NCI-H2029 (cell line): ENCODE results near the gene ASB18.

Experiments
- DNase-seq: peaks from one replicate; lab custom pipeline; 2025; lab: John Stamatoyannopoulos, UW

The ASB18 gene

DNA sequence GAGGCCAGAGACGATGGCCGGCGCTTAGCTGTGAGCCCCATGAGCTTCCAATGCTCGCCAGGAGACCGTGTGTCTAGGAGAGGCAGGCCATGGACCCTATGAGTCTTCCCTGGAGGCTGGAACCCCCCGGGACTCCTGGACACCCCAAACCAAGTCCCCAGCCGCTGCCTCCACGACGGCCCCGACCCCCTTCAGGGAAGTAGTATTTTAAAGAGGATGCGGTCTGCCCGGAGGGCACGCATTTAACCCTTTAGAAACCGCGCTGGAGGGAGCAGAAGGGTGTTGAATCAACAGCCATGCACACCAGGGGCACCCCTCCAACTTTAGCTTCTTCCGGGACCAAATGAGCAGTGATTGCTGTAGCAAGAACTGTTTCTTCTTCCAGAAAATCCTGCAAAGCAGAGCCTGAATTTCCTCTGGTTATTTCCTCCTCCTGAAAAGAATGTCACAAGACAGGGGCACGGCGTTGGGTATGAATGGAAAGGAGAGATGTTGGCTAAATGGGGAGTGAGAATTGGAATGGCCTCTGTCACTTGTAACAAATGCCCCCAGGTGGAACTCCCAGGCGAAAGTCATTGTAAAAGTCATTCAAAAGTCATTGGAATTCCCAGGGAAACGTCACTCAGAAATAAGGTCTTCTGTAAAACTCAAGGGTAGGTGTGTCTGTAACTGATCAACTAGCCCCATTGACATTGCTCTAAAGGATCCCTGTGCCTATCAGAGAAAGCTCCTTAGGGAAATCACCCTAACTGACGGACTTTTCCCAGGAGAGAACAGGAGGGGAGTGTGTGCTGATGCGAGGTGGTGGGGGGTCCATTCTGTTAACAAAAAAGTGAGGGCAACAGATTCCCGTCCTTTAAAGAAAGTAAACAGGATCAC, 90.2 kb downstream of the ASB18 start:
- no peak for DNase-seq

DNA sequence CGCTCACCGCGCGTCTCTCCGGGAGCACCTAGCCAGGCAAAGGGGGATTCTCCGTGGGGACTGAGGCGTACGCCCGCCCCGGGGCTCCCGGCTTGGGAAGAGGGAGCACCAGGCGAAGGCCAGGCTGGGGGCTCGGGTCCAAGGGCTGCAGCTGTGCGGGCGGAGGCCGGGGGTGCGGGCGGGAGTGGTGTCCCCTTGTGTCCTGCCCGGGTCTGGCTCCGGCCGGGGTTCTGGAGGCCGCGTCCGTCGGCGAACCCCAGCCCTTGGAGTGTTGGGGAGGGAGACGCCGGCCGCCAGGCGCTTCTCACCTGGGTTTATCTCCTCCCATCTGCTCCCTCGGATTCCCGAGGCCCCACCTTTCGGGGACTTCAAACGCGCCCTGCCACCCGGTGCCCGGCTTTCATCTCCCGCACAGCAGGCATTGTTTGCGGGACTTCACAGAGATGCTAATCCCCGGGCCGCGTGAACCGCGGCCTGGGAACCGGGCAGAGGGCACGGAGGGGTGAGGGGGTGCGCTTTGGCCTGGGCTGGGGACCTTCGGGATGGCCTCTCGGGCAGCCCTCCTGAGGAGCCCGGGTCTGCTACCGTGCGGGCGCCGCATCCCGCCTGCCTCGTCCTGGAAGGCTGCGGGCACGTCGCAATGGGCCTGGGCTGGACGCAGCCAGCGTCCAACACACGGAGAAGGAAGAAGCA, 91.0 kb downstream of the ASB18 start:
- no peak for DNase-seq

DNA sequence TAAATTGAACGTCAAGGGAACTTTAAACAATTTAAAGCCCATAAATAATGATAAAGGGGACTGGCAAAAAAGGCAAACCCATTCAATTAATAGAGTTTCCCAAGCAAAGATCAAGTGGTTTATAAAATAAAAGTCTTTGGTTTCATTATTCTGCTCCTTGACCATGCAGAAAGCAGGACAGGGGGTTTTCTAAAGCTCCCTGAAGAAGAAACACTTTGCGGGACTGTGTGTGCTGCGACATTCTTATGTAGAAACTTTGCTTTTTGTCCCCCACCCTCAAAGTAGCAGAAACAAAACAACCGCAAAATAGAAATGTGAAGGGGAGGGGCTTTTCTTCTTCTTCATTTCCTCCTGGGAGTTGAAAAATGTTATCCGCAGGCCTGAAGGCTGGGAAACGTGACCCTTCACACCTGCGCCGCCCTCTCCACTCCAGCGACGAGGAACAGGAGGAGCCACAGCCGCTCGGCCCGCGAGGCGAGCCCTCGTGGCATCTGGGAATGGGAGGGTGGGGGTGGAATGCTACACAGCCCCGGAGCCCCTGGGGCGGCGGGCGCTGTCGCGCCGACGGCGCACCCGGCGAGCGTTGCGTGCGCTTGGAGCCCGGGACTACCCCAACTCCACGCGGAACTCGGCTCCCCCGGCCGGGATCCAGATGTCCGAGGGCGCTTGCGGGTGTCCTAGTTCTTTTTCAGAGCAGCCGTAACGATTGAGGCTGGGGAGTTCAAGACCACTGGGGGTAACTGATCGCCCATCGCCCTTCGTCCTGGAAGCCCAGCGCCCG, 91.8 kb downstream of the ASB18 start:
- no peak for DNase-seq

DNA sequence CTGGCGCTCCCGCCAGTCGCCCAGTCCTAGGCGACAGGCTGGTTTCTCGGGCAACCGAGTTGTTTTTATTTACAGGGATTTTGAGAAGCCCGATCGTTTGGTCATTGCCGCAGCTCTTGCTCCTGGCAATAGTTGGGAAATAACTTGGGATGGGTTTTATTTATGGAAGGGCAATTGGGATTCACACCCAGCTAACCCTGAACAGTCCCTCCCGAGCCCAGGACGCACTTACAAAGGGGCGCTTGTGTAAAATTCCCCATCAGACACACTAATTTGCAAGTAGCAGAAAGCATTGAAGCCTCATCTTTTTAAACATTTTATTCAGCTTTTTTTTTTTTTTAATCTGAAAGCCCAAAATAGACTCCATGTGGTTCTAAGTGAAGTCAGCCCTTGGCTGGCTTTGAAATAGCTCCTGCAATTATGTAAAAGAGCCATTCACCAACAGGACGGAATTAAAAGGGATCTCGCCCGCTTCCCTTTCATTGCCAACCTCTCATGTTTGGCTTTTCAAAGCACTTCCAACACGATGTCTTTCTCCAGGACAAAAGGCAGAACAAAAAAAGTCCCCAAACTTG, 92.4 kb downstream of the ASB18 start:
- no peak for DNase-seq

DNA sequence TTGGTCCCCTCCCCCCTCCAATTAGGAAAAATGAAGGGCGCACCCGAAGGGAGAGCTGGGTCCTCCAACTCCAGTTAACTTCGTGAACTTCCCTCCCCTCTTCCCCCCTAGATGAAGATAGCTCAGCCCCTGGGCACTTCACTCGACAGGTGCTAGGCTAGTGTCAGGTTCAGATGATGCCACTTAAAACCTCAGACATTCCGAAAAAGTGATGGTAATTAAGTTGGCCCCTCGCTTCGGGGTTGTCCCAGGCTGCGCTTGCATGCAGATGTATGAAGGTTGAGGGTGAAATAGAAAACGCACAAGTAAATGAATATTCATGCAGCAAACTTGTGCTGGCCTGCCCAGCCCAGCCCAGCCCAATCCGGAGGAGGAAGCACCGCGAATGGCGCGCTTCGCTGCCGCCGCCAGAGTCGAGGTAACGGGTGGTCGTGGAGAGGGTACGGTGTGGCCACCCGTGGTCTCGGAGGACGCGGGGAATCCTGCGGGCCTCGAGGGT, 93.0 kb downstream of the ASB18 start:
- no peak for DNase-seq

DNA sequence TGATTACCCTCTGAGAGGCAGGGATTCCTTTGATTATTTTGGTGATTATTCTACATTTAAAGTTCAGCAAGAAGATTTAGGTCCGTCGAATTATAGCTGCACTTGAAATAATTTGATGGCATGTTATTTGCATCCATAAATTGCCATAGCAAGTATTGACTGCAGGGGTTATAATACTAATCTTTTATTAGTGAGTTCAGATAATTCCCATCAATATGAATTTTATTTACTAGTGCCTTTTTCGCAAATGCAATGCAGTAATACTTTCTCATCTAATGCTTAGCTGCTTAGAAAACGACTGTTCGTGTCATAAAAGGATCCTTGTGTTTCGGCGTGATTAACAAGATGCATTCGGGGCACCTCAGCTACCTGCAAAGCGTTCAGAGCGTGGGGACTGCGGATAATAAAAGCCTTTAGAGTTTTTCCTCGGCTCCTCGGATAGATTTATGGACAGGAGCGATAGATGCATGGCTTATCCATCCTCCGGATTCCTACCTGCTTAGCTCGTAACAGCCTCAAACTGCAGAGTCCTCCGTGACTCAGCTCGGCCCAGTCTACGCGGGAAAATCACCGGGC, 93.5 kb downstream of the ASB18 start:
- no peak for DNase-seq

DNA sequence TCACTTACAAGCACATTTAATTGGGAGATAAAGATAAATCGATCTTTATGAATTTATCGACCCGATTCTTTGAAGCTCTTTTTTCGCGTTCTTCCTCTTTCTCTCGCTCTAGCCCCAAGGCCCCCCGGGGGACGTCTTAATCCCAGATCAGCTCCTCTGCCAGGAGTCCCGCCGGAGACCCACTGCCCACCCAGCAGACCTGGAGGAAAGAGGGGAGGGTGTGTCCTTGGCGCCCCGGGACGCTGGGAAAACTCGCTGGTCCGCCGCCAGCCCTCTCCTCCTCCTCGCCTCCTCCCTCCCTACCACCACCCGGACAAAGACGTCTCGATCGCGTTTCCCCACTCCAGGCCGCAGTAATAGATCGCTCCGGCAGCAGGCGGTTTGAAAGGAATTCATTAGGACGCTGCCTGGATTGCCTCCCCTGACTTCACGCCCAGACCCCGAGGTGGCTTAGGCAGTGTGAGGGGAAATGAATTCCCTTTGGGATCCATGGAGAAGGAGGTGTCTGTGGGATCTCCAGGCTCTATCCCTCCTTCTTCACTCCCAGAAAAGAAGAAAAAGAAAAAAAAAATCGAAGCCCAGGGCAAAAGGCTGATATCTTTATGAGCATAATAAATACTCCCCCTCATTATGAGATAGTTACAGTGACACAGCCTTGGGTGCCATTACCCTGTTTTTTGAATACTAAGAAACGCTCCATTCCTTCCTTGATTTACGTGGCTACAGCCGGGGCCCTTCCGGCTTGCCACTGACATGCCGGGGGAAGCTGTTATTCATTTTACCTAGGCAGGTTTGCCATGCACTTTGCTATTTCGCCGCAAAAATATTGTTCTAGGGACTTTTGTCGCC, 94.2 kb downstream of the ASB18 start:
- no peak for DNase-seq

DNA sequence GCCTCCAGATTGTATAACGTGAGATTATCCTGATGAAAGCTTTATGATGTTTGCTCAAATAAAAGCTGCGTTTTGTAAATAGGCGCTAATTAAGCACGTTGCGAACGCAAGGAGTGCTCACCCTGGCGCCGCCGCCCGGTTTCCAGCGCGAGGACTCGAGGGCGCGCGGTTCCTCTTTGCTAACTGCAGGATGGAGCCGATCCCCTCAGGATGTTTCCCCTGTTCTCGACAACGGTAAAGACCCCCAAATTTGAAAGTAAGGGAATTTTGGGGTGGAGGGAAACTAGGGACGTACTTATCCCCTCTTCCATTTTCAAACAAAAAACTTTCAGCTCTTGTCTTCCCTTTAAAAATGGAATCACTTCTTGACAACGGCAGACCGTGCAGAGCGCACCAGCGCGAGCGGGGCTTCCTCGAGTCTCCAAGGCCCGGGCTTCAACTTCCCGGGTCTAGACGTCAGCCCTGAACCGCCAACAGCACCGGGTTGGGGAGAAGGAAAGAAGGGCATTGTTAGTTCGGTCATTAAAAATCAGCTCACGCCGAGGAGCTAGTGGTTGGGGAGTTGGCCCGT, 95.0 kb downstream of the ASB18 start:
- DNase-seq = no peak

DNA sequence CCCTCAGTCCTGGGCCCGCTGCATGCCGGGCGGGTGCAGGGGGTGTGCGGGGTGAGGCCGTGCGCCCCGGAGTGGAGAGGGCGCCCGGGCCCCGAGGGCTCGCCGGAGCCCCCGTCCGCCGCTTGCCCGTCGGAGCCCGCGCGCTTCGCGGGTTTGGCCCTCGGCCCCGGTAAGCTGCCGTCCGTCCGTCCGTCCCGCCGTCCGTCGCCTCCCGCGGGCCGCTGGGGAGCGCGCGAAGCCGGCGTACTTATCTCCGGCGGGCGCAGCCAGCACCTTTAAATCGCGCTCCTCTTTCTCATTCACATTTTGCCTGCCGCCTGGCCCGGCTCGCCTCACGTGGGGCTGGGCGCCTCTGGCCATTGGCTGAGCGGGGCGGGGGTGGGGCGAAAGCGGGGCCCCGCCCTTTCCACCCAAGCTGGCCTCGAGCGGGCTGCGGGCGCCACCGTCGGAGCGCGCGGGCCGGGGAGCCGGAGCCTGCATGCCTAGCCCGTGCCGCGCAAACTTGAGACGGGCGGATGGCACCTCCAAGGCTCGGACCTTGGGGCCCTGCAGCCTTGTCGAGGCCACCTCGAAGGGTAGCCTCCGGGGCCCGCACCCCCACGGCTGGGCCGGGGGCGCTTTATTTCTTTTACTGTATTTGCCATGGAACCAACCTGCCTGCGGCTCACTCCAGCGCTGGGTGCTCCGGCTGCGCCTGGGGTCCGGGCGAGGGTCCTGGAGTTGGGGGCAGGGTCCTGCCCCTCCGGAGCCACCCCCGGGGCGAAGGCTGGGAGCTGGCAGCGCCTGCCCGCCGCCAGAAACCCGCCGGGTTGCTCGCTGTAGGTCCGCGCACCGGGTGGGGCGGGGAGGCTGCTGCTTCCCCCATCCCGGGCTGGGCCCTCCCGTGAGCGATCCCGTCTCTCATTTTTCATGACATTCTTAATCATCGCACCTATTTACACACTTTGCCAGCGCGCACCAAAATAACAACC, 95.8 kb downstream of the ASB18 start, which contains the start of gene GBX2:
TSS of gene GBX2 (minus strand) at position 277 of the 971 bp plus-strand sequence. CDS start 415 bp downstream, outside the sequence.
- DNase-seq = peak; percentile 83

DNA sequence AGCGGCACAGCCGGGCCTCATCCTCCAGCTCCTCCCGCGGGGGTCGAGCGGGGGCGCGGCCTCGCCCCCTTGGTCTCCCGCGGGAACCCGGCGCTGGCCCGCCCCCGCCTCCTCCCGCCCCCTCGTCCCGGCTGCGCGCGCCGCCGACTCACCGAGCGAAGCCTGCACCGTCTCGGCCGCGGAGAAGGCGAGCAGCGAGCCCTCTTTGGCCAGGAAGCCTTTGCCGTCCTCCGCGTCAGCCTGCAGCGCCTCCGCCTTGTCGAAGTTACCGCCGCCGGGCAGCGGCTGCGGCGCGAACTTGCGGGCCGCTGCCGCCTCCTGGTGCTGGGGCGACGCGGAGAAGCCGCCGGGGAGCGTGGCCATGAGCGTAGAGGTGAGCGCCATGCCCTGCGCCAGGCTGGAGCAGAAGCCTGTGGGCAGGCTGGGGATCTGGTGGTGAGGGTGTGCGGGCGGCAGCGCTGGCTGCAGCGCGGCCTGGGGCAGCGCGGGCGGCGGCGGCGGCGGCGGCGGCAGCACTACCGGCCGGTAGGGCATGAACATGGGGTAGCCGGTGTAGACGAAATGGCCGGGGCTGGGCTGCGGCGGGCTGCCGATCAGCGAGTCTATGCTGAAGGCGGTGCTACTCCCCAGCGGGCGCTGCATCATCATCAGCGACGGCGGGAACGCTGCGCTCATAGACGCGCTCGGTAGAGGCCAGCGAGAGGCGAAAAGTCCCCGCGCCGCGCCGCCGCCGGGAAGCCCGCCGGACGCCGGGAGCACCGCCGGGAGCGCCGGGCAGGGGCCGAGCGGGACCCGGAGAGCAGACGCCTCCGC, 96.7 kb downstream of the ASB18 start:
- DNase-seq = peak; percentile 40

DNA sequence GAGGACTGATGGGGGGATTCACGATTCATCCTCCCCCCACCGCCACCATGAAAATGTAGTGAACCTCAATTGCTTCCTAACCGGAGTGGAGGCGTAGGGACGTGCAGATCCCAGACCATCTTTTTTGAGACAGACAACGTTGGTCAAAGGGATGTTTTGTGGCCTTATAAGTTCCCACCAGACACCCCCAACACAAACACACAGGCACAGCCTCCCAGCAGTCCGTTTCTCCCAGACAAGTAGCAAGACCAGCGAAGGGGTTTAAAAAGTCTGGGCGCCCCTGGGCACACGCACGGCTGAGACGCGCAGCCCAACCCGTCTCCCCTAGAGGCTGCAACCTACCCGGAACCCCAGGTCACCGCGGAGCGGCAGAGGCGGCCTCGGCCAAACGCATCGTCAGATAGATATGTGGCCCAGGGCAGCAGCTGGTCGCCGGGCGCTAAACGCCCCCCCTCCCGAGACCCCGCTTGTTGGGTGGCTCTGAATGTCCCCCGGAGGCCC, 97.4 kb downstream of the ASB18 start:
- DNase-seq = no peak

DNA sequence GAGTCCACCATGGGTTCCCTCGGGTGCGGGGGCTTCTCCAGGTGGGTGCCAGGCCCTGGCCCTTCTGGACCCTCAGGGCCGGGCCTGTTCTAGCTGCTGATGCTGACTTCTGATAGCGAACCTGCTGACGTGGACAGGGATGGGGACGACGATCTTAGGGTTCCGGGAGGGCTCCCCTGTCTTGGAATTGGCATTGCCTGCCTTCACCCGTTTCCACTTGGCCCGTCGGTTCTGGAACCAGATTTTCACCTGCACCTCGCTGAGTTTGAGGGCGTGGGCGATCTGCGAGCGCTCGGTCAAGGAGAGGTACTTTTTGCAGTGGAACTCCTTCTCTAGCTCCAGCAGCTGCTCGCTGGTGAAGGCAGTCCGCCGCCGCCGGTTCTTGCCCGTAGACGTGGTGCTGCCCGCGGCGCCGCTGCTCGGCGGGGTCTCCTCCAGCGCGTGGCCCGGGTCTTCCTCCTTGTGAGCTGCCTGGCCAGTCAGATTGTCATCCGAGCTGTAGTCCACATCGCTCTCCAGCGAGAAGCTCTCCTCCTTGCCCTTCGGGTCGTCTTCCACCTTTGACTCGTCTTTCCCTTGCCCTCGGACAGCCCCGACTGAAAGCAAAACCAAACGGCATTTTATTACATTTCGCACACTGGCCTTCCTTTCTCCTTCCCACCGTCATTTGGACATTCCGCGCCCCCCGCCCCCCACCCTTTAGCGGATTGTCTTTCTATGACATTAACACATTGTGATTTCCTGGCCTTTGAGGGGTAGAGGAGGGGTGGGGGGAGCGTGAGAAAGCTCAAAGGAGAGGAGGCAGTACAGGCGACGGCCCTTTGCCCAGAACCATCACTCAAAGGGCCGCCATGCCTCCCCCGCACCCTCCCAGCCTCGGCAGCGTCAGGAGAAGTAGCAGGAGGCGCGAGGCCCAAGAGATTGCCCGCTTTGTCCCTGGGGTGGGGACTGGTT, 98.1 kb downstream of the ASB18 start:
- DNase-seq = no peak

DNA sequence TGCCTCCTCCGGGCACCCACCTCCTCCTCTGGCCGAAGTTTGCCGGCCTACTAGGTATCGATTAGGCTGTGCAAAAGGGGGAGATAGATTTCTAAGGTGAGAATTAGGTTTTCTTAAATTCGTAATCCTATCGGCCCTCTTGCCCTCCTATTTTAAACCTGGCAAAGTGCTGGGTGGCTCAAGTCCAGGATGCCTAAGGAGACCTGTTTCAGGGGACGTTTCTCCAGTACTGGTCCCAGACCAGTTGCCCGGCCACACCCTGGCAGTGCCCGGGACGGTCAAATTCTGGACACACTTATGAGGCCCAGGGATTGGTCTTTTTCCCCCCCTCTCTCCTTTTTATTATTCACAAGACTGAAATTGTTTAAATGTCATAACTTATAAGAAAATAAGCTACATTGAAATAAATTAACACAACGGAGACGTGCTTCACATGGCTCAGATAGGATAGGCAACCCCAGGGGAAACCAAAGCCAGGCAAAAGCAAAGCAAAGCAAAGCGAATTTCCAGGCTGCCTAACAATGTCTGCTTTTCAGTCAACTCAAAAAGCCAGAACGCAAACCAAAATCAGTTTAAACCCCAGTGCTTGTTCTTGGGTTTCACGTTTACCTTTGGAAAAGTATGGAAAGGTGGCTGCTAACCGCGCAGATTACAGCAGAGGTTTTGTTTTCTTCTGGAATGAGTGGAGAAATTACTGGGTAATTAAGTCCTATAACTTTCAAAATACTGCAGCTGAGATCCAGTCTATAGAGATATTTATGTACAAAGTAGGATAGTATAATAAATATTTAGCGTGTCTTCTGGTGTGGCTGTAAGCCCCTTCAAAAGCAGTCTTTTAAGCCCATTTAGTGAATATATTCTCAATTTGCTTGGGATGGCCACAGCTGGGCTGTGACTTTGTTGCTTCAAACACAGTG, 99.0 kb downstream of the ASB18 start:
- DNase-seq = no peak

DNA sequence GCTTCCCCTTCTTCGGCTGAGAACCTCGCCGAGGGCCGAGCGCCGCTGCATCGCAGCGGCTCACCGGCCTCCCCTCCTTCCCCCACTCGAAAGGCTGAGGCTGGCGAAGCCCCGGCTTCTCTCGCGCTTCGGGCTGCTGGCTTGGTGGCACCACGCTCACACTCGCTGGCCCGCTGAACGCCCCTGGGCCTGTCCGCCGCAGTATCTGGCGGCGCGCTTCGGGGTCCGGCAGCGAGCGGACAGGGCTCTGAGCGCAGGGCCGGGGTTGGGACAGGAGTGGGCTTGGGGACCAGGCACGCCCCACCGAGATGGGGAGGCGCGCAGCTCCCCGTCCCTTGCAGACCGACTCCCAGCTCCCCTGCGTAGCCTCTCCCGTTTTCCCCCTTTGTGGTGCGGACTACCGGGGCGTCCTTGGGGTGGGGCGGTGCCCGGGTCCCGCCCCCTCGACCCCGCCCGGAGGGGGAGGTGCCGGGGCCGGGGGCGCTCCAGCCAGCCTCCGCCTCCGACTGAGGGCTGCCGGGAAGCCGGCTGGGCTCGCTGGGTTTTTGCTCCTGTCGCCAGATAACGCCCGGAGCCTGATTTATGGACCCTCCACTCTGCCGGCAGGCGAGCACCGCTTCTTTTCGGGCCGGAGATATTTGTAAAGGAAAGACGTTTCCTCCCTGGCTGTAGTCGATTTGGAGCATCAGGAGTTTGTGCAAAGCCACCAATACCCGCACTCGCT, 99.8 kb downstream of the ASB18 start:
- DNase-seq = no peak
